NCI-H2171 treated with DMSO at 0.1 percent for 48 hours (cell line): ENCODE data around the gene GALNT18.

Source experiments
- DNase-seq: peaks from one replicate; lab custom pipeline; 2025; lab: John Stamatoyannopoulos, UW

Gene GALNT18

GRCh38 chr11:11239959-11240358 is 381.8 kb downstream of the GALNT18 start:
- no peak for DNase-seq

- DNase-seq = no peak
These were observed 384.6 kb downstream of the GALNT18 start for GRCh38 chr11:11237070-11237832.

GRCh38 chr11:11236498-11237059 is 385.2 kb downstream of the GALNT18 start:
- no peak for DNase-seq

- no peak for DNase-seq
These were observed 390.0 kb downstream of the GALNT18 start for GRCh38 chr11:11231763-11232162.

- DNase-seq = no peak
These were observed 390.8 kb downstream of the GALNT18 start for GRCh38 chr11:11230802-11231562.

GRCh38 chr11:11230087-11230486 is 391.7 kb downstream of the GALNT18 start:
- no peak for DNase-seq

- DNase-seq = no peak
These were observed 392.2 kb downstream of the GALNT18 start for GRCh38 chr11:11229647-11230046.

GRCh38 chr11:11227296-11228085 is 394.3 kb downstream of the GALNT18 start:
- no peak for DNase-seq
